Astrocyte (in vitro differentiated cells and primary cell): ENCODE measurements around the gene TCEA2. TPM values are rescaled to one million over a fixed set of nuclear protein-coding genes. Genes with fewer than 3 reads are reported as not detected.

Source experiments
- DNase-seq: peaks from one replicate; pipeline ENCODE4 v3.0.0-alpha.2; 2010; ENCODE audit warnings: low read depth
- FAIRE-seq: peaks from 2 replicates; lab custom pipeline; 2011; peaks lifted over from hg19 to GRCh38; lab: Jason Lieb, UNC
- H2AFZ ChIP-seq: 2 replicates; pipeline ENCODE4 v1.6.0; 2012; ENCODE audit warnings: low read depth, low read length, inconsistent platforms
- H3K27ac ChIP-seq: 2 replicates; pipeline ENCODE4 v1.5.1; 2011; ENCODE audit warnings: low read depth, low read length, inconsistent platforms
- H3K27me3 ChIP-seq: 2 replicates; pipeline ENCODE4 v1.6.0; 2011; ENCODE audit warnings: low read length, inconsistent platforms; ENCODE audit not compliant: insufficient read depth
- H3K36me3 ChIP-seq: 2 replicates; pipeline ENCODE4 v1.5.1; 2011; ENCODE audit warnings: low read length, inconsistent platforms; ENCODE audit not compliant: insufficient read depth
- H3K4me1 ChIP-seq: 2 replicates; pipeline ENCODE4 v1.5.1; 2011; ENCODE audit warnings: low read length, inconsistent platforms; ENCODE audit not compliant: insufficient read depth
- H3K4me2 ChIP-seq: 2 replicates; pipeline ENCODE4 v1.6.0; 2012; ENCODE audit warnings: low read length, inconsistent platforms
- H3K4me3 ChIP-seq: 2 replicates; pipeline ENCODE4 v1.5.1; 2011; ENCODE audit warnings: low read depth, mild to moderate bottlenecking, low read length, inconsistent platforms; ENCODE audit not compliant: insufficient read depth
- H3K79me2 ChIP-seq: 2 replicates; pipeline ENCODE4 v1.6.0; 2012; ENCODE audit warnings: mild to moderate bottlenecking, low read length, inconsistent platforms; ENCODE audit not compliant: insufficient read depth
- H3K9ac ChIP-seq: 2 replicates; pipeline ENCODE4 v1.6.0; 2012; ENCODE audit warnings: mild to moderate bottlenecking, low read length, inconsistent platforms
- H3K9me3 ChIP-seq: 2 replicates; pipeline ENCODE4 v1.5.1; 2012; ENCODE audit warnings: low read depth, mild to moderate bottlenecking, low read length, inconsistent platforms; ENCODE audit not compliant: insufficient read depth
- H4K20me1 ChIP-seq: 2 replicates; pipeline ENCODE4 v1.6.0; 2012; ENCODE audit warnings: low read length, inconsistent platforms; ENCODE audit not compliant: insufficient read depth
- H3K27ac Mint-ChIP-seq: one replicate; pipeline ENCODE4 v1.8.0; 2021; ENCODE audit warnings: mild to moderate bottlenecking, mixed read lengths; ENCODE audit not compliant: unreplicated experiment
- H3K27me3 Mint-ChIP-seq: one replicate; pipeline ENCODE4 v1.8.0; 2021; ENCODE audit warnings: low read depth, mixed read lengths; ENCODE audit not compliant: unreplicated experiment
- H3K36me3 Mint-ChIP-seq: one replicate; pipeline ENCODE4 v1.8.0; 2021; ENCODE audit warnings: low read depth, mixed read lengths; ENCODE audit not compliant: unreplicated experiment
- H3K4me1 Mint-ChIP-seq: one replicate; pipeline ENCODE4 v1.8.0; 2021; ENCODE audit warnings: low read depth, mixed read lengths; ENCODE audit not compliant: unreplicated experiment
- H3K4me3 Mint-ChIP-seq: one replicate; pipeline ENCODE4 v1.8.0; 2021; ENCODE audit warnings: mild to moderate bottlenecking, moderate library complexity, mixed read lengths; ENCODE audit not compliant: unreplicated experiment
- H3K9me3 Mint-ChIP-seq: one replicate; pipeline ENCODE4 v1.8.0; 2021; ENCODE audit warnings: mild to moderate bottlenecking, mixed read lengths; ENCODE audit not compliant: unreplicated experiment
- CTCF ChIP-seq: IDR thresholded peaks from 2 replicates; pipeline ENCODE4 v1.5.1; 2011; ENCODE audit warnings: low read depth, mild to moderate bottlenecking, inconsistent platforms, low read length, moderate library complexity; ENCODE audit not compliant: insufficient read depth
- EZH2 ChIP-seq: IDR thresholded peaks from 2 replicates; pipeline ENCODE4 v1.6.1; 2012; ENCODE audit warnings: mild to moderate bottlenecking, low read length, inconsistent platforms; ENCODE audit not compliant: insufficient read depth
- total RNA-seq: library from RNA; stranded (reverse); gene quantifications from 2 replicates; pipeline ENCODE4 v1.2.1, GENCODE V29; 2021

TCEA2 gene
- total RNA-seq, 1 donor from 2014 or later = 53.1 TPM

- no peak overlapping the region for H2AFZ ChIP-seq
- Mint-ChIP-seq H3K4me3 (no peak overlapping the region), H3K9me3 (no peaks in the 10 kb centered on the region), H3K27me3 (peaks cover 46% of the 10 kb centered on the region), H3K36me3 (no peaks in the 10 kb centered on the region), H3K27ac (no peak overlapping the region), H3K4me1 (peaks cover 9% of the 10 kb centered on the region)
- H3K9ac ChIP-seq = no peak overlapping the region
- H3K4me2 ChIP-seq = no peak overlapping the region
- FAIRE-seq (no peak), DNase-seq (no peak)
- peaks cover 2% of the 10 kb centered on the region for H3K4me1 ChIP-seq
- no peak overlapping the region for H3K4me3 ChIP-seq
- H3K27me3 ChIP-seq = peaks cover 62% of the 10 kb centered on the region
- H3K79me2 ChIP-seq = no peaks in the 10 kb centered on the region
- H4K20me1 ChIP-seq = peaks cover 9% of the 10 kb centered on the region
- no peaks in the 10 kb centered on the region for H3K36me3 ChIP-seq
- no peaks in the 10 kb centered on the region for H3K9me3 ChIP-seq
- no peak overlapping the region for H3K27ac ChIP-seq
- TF ChIP-seq CTCF (no peak), EZH2 (no peak)
These were observed 19.2 kb upstream of the TCEA2 start for GRCh38 chr20:64043768-64044167.

GRCh38 chr20:64044484-64045247 is 18.3 kb upstream of the TCEA2 start:
- DNase-seq (no peak), FAIRE-seq (no peak)
- peaks cover 2% of the 10 kb centered on the region for H3K4me1 ChIP-seq
- H3K4me3 ChIP-seq = no peak overlapping the region
- Mint-ChIP-seq H3K36me3 (no peaks in the 10 kb centered on the region), H3K4me1 (peaks cover 9% of the 10 kb centered on the region), H3K27ac (no peak overlapping the region), H3K9me3 (no peaks in the 10 kb centered on the region), H3K27me3 (peaks cover 46% of the 10 kb centered on the region), H3K4me3 (no peak overlapping the region)
- H3K4me2 ChIP-seq = no peak overlapping the region
- H3K9ac ChIP-seq = no peak overlapping the region
- TF ChIP-seq CTCF (no peak), EZH2 (no peak)
- H3K79me2 ChIP-seq = no peaks in the 10 kb centered on the region
- H3K36me3 ChIP-seq = no peaks in the 10 kb centered on the region
- no peak overlapping the region for H2AFZ ChIP-seq
- H4K20me1 ChIP-seq = peaks cover 9% of the 10 kb centered on the region
- H3K27ac ChIP-seq = no peak overlapping the region
- H3K9me3 ChIP-seq = no peaks in the 10 kb centered on the region
- H3K27me3 ChIP-seq = peaks cover 58% of the 10 kb centered on the region
